Femur (tissue), 1 donor: Measurements from ENCODE around the gene BUB3.

ENCODE experiments used
- DNase-seq: peaks from one replicate; pipeline ENCODE4 v3.0.0-alpha.2; 2017

BUB3 gene

DNA sequence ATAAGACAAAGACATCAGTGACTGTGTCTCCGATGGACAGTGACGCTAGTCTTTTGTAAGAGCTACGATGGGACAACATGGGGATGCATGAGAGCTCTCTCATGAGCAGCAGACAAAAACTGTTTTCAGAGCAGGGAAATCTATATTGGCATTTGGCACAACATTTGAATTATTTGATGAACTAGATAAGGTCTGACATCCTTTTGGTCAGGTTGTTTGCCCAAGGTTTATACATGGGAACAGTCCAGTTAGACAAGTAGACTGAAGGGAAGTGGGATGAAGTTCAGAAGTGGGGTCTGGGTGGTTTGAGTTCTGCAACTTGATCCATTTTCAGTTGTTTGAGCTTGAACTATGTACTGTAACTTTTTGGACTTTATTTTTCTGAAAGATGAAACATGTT, 50.8 kb downstream of the BUB3 start:
- no peak for DNase-seq

DNA sequence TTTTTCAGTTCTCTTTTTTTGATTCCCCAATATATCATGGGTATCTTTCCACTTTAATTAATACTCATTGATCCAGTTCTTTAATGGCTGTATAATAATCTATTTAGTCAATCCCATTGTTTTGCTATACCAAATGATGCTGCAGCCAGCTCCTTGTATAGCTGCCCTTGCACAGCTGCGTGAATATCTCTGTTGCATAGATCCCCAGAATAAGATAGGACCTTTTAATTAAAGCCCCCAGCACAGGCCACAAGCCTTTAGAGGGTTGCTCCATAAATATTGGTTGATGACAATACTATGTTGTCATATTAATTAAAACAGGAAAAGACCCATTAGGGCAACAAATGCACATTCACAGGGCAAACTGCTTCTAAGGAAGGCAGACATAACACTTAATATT, 57.9 kb downstream of the BUB3 start:
- DNase-seq: no peak

DNA sequence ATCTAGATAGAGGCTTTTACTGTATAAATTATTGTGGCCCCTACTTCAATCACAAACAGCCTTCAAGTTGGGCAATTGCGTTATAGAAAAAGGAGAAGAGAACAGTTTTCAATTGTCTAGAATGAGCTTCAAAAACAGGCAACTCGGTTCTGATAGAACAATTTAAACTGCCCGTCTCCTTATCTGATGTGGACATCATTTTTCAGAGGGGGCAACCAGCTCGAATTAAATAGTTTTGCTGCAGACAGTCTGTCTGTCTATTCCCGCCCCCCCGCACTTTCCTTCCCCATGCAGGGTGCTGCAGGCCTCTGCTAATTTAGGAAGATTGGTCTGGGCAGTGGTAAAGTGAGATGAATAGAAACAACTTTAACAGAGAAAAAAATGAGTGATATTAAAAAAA, 58.4 kb downstream of the BUB3 start:
- no peak for DNase-seq

DNA sequence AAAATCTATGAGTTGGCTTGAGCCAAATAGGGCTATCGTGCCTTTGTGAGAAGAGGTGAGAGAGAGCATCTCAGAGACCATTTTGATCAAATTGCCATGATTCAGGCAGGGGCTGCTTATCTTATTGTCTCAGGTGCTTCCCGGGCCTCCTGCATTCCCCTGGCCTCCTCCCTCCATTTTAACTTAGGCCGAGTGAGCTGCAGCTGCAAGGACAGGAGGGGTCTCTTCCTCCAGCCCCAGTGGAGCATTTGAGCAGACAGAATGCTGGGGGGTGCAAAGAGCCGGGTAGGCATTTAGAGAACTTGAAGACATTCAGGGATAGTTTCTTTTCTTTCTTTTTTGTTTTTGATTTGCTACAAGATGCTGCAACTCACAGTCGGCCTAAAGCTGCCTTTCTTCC, 59.0 kb downstream of the BUB3 start:
- no peak for DNase-seq
